Calu3 (cell line): ENCODE results near the gene SLC66A2. TPM values are rescaled to one million over a fixed set of nuclear protein-coding genes. Genes with fewer than 3 reads are reported as not detected.
A peak's percentile ranks its signal among the peaks of the same experiment; 100 is the strongest.

ENCODE experiments used
- BruUV-seq: library from RNA; stranded (reverse); fragments of 400-500 nt; replicated peaks from 2 replicates; lab custom pipeline; 2021; lab: Mats Ljungman, UMichigan
- CTCF ChIA-PET: fragments of 300-600 bp; sonication (Branson Sonifier 250); formaldehyde crosslinking; loops from one replicate; lab custom pipeline; 2022; ENCODE audit warnings: antibody characterized with exemption; lab: Charles Lee
- DNase-seq: peaks from one replicate; pipeline ENCODE4 v3.0.0; 2022
- H3K27ac Mint-ChIP-seq: one replicate; pipeline ENCODE4 v1.8.0; 2022; ENCODE audit warnings: mixed read lengths; ENCODE audit not compliant: unreplicated experiment
- H3K27me3 Mint-ChIP-seq: one replicate; pipeline ENCODE4 v1.8.0; 2022; ENCODE audit warnings: mixed read lengths; ENCODE audit not compliant: unreplicated experiment
- H3K36me3 Mint-ChIP-seq: one replicate; pipeline ENCODE4 v1.8.0; 2022; ENCODE audit warnings: mild to moderate bottlenecking, moderate library complexity, mixed read lengths; ENCODE audit not compliant: insufficient read depth, unreplicated experiment
- H3K4me1 Mint-ChIP-seq: one replicate; pipeline ENCODE4 v1.8.0; 2022; ENCODE audit warnings: mild to moderate bottlenecking, low read depth, mixed read lengths; ENCODE audit not compliant: unreplicated experiment
- H3K4me3 Mint-ChIP-seq: one replicate; pipeline ENCODE4 v1.8.0; 2022; ENCODE audit warnings: mild to moderate bottlenecking, low read depth, moderate library complexity, mixed read lengths; ENCODE audit not compliant: unreplicated experiment
- H3K9me3 Mint-ChIP-seq: one replicate; pipeline ENCODE4 v1.8.0; 2022; ENCODE audit warnings: low read depth, mixed read lengths; ENCODE audit not compliant: unreplicated experiment
- intact Hi-C: fragments of 100-400 bp; cut with micrococcal nuclease; formaldehyde crosslinking; loops from one replicate; pipeline ENCODE4 v1.10.0; 2022; ENCODE audit not compliant: unreplicated experiment
- total RNA-seq: library from RNA; stranded (reverse); gene quantifications from 2 replicates; pipeline ENCODE4 v1.2.3, GENCODE V29; 2022
- TF ChIP-seq, protein P1 (sequence below): fragments of 200-600 bp; IDR thresholded peaks from one replicate; pipeline ENCODE4 v1.8.0; 2022; ENCODE audit warnings: antibody characterized with exemption; ENCODE audit not compliant: unreplicated experiment

The SLC66A2 gene
- total RNA-seq, 1 experiment from 2014 or later, result 19.5 TPM

- DNase-seq, result no peak
- intact Hi-C loops, result no loop called here
- no TSS peak for BruUV-seq
- H3K27me3 Mint-ChIP-seq, result no peaks in the 10 kb centered on the region
- H3K4me1 Mint-ChIP-seq, result no peaks in the 10 kb centered on the region
- H3K36me3 Mint-ChIP-seq, result peaks cover 40% of the 10 kb centered on the region
- TF ChIP-seq, protein P1, sequence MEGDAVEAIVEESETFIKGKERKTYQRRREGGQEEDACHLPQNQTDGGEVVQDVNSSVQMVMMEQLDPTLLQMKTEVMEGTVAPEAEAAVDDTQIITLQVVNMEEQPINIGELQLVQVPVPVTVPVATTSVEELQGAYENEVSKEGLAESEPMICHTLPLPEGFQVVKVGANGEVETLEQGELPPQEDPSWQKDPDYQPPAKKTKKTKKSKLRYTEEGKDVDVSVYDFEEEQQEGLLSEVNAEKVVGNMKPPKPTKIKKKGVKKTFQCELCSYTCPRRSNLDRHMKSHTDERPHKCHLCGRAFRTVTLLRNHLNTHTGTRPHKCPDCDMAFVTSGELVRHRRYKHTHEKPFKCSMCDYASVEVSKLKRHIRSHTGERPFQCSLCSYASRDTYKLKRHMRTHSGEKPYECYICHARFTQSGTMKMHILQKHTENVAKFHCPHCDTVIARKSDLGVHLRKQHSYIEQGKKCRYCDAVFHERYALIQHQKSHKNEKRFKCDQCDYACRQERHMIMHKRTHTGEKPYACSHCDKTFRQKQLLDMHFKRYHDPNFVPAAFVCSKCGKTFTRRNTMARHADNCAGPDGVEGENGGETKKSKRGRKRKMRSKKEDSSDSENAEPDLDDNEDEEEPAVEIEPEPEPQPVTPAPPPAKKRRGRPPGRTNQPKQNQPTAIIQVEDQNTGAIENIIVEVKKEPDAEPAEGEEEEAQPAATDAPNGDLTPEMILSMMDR, result no peak
- H3K9me3 Mint-ChIP-seq, result peaks cover 16% of the 10 kb centered on the region
- H3K4me3 Mint-ChIP-seq, result no peak overlapping the region
- CTCF ChIA-PET, result no interaction called here
- peak overlapping the region; percentile 78 for H3K27ac Mint-ChIP-seq
Observed at GRCh38 chr18:79897940-79898625, 53.4 kb downstream of the SLC66A2 start.

GRCh38 chr18:79896738-79897137 is 54.7 kb downstream of the SLC66A2 start:
- H3K4me1 Mint-ChIP-seq, result no peaks in the 10 kb centered on the region
- intact Hi-C loops, result no loop called here
- CTCF ChIA-PET, result no interaction called here
- TF ChIP-seq, protein P1, result no peak
- no peaks in the 10 kb centered on the region for H3K27me3 Mint-ChIP-seq
- no peak overlapping the region for H3K4me3 Mint-ChIP-seq
- DNase-seq, result no peak
- peak overlapping the region; percentile 78 for H3K27ac Mint-ChIP-seq
- peaks cover 32% of the 10 kb centered on the region for H3K36me3 Mint-ChIP-seq
- no TSS peak for BruUV-seq
- peaks cover 22% of the 10 kb centered on the region for H3K9me3 Mint-ChIP-seq

- Mint-ChIP-seq H3K27me3 (no peaks in the 10 kb centered on the region), H3K27ac (no peak overlapping the region), H3K4me3 (no peak overlapping the region), H3K4me1 (no peaks in the 10 kb centered on the region), H3K9me3 (peaks cover 12% of the 10 kb centered on the region), H3K36me3 (no peaks in the 10 kb centered on the region)
- CTCF ChIA-PET, result no interaction called here
- DNase-seq, result no peak
- TF ChIP-seq, protein P1, result no peak
- intact Hi-C loops, result no loop called here
- BruUV-seq, result no TSS peak
Observed at GRCh38 chr18:79890674-79891073, 60.8 kb downstream of the SLC66A2 start.

GRCh38 chr18:79889569-79889968 is 61.9 kb downstream of the SLC66A2 start:
- Mint-ChIP-seq H3K9me3 (peaks cover 12% of the 10 kb centered on the region), H3K27me3 (no peaks in the 10 kb centered on the region), H3K27ac (no peak overlapping the region), H3K4me3 (no peak overlapping the region), H3K36me3 (no peaks in the 10 kb centered on the region), H3K4me1 (no peaks in the 10 kb centered on the region)
- intact Hi-C loops, result no loop called here
- TF ChIP-seq, protein P1, result no peak
- no TSS peak for BruUV-seq
- no peak for DNase-seq
- CTCF ChIA-PET, result no interaction called here
